ENCODE measurements around the gene TMEM40.
A peak's percentile ranks its signal among the peaks of the same experiment; 100 is the strongest.

The TMEM40 gene
- total RNA-seq, result 0 to 0.18 (median 0) reads per million in 9 experiments

GRCh38 chr3:12759097-12759679, at the start of gene TMEM40:
TSS of gene TMEM40 (minus strand) at chr3:12759259. CDS start at chr3:12749832, 9,427 bp downstream.
- H3K9me3 Mint-ChIP-seq, result no peaks in the 10 kb centered on the region
- DNase-seq (no peak), ATAC-seq (replicated peaks) (no peak)
- peaks cover 0 to 3% of the 10 kb centered on the region in 2 donors for H3K4me1 Mint-ChIP-seq (ENCODE audit: low read depth in 2 of 2)
- H3K36me3 Mint-ChIP-seq (ENCODE audit: insufficient read depth), result no peaks in the 10 kb centered on the region
- no peak within 1 kb of the TSS for H3K27ac Mint-ChIP-seq
- no peak within 1 kb of the TSS for H3K4me3 Mint-ChIP-seq
- peaks cover 43 to 51% of the 10 kb centered on the region in 2 donors for H3K27me3 Mint-ChIP-seq

- Mint-ChIP-seq H3K9me3 (no peaks in the 10 kb centered on the region), H3K4me1 (ENCODE audit: low read depth in 2 of 2) (peaks cover 0 to 9% of the 10 kb centered on the region in 2 donors), H3K27me3 (peaks cover 0 to under 1% of the 10 kb centered on the region in 2 donors), H3K4me3 (peak overlapping the region in 1 of 2 donors; percentile 67), H3K27ac (peak overlapping the region in 1 of 2 donors; percentile 77), H3K36me3 (ENCODE audit: insufficient read depth) (no peaks in the 10 kb centered on the region)
- no peak for DNase-seq
- ATAC-seq (replicated peaks), result no peak
Measured at GRCh38 chr3:12808587-12808986, 49.5 kb upstream of the TMEM40 start.

- DNase-seq (no peak), ATAC-seq (replicated peaks) (no peak)
- no peak overlapping the region for H3K27ac Mint-ChIP-seq
- no peaks in the 10 kb centered on the region for H3K9me3 Mint-ChIP-seq
- H3K4me3 Mint-ChIP-seq, result no peak overlapping the region
- peaks cover 0 to 6% of the 10 kb centered on the region in 2 donors for H3K27me3 Mint-ChIP-seq
- peaks cover 0 to 9% of the 10 kb centered on the region in 2 donors for H3K4me1 Mint-ChIP-seq (ENCODE audit: low read depth in 2 of 2)
- peaks cover 4% of the 10 kb centered on the region for H3K36me3 Mint-ChIP-seq (ENCODE audit: insufficient read depth)
Measured at GRCh38 chr3:12807601-12808359, 48.7 kb upstream of the TMEM40 start.

- Mint-ChIP-seq H3K4me1 (ENCODE audit: low read depth in 2 of 2) (peaks cover 0 to 9% of the 10 kb centered on the region in 2 donors), H3K27me3 (peaks cover 0 to 6% of the 10 kb centered on the region in 2 donors), H3K4me3 (no peak overlapping the region), H3K36me3 (ENCODE audit: insufficient read depth) (peaks cover 4% of the 10 kb centered on the region), H3K27ac (no peak overlapping the region), H3K9me3 (no peaks in the 10 kb centered on the region)
- ATAC-seq (replicated peaks) (no peak), DNase-seq (no peak)
Measured at GRCh38 chr3:12807066-12807465, 48.0 kb upstream of the TMEM40 start.

- peaks cover 4% of the 10 kb centered on the region for H3K36me3 Mint-ChIP-seq (ENCODE audit: insufficient read depth)
- H3K27ac Mint-ChIP-seq, result no peak overlapping the region
- peaks cover 3 to 8% of the 10 kb centered on the region in 2 donors for H3K27me3 Mint-ChIP-seq
- H3K9me3 Mint-ChIP-seq, result no peaks in the 10 kb centered on the region
- DNase-seq, result no peak
- no peak for ATAC-seq (replicated peaks)
- no peaks in the 10 kb centered on the region for H3K4me1 Mint-ChIP-seq (ENCODE audit: low read depth in 2 of 2)
- H3K4me3 Mint-ChIP-seq, result no peak overlapping the region
Measured at GRCh38 chr3:12803371-12803770, 44.3 kb upstream of the TMEM40 start.

GRCh38 chr3:12799525-12800440, 40.7 kb upstream of the TMEM40 start:
- H3K27me3 Mint-ChIP-seq, result peaks cover 19 to 25% of the 10 kb centered on the region in 2 donors
- no peaks in the 10 kb centered on the region for H3K9me3 Mint-ChIP-seq
- H3K36me3 Mint-ChIP-seq (ENCODE audit: insufficient read depth), result peaks cover 6% of the 10 kb centered on the region
- no peak overlapping the region for H3K27ac Mint-ChIP-seq
- no peak overlapping the region for H3K4me3 Mint-ChIP-seq
- DNase-seq (no peak), ATAC-seq (replicated peaks) (no peak)
- H3K4me1 Mint-ChIP-seq (ENCODE audit: low read depth in 2 of 2), result peaks cover 6 to 10% of the 10 kb centered on the region in 2 donors

- Mint-ChIP-seq H3K9me3 (no peaks in the 10 kb centered on the region), H3K27me3 (peaks cover 29% of the 10 kb centered on the region in 2 donors), H3K36me3 (ENCODE audit: insufficient read depth) (peaks cover 6% of the 10 kb centered on the region), H3K4me1 (ENCODE audit: low read depth in 2 of 2) (peaks cover 6 to 10% of the 10 kb centered on the region in 2 donors), H3K4me3 (peak overlapping the region in 1 of 2 donors; percentile 85), H3K27ac (no peak overlapping the region)
- DNase-seq (no peak), ATAC-seq (replicated peaks) (no peak)
Measured at GRCh38 chr3:12798559-12799179, 39.6 kb upstream of the TMEM40 start.

GRCh38 chr3:12797892-12798558, 39.0 kb upstream of the TMEM40 start:
- Mint-ChIP-seq H3K4me1 (ENCODE audit: low read depth in 2 of 2) (peaks cover 6 to 10% of the 10 kb centered on the region in 2 donors), H3K4me3 (peak overlapping the region; percentile 2 to 85), H3K27ac (peak overlapping the region in 1 of 2 donors; percentile 63), H3K27me3 (peaks cover 22 to 29% of the 10 kb centered on the region in 2 donors), H3K9me3 (no peaks in the 10 kb centered on the region), H3K36me3 (ENCODE audit: insufficient read depth) (peaks cover 3% of the 10 kb centered on the region)
- no peak for ATAC-seq (replicated peaks)
- no peak for DNase-seq

GRCh38 chr3:12797124-12797891, 38.2 kb upstream of the TMEM40 start:
- Mint-ChIP-seq H3K4me1 (ENCODE audit: low read depth in 2 of 2) (peaks cover 6 to 10% of the 10 kb centered on the region in 2 donors), H3K27ac (peak overlapping the region in 1 of 2 donors; percentile 63), H3K27me3 (peaks cover 26 to 29% of the 10 kb centered on the region in 2 donors), H3K36me3 (ENCODE audit: insufficient read depth) (peaks cover 3% of the 10 kb centered on the region), H3K9me3 (no peaks in the 10 kb centered on the region), H3K4me3 (peak overlapping the region; percentile 82 to 85)
- ATAC-seq (replicated peaks) (no peak), DNase-seq (no peak)

GRCh38 chr3:12796171-12797123, 37.4 kb upstream of the TMEM40 start, which contains the start of gene CAND2:
TSS of gene CAND2 (plus strand) at chr3:12796680. CDS start at chr3:12796721, 41 bp downstream.
- H3K4me3 Mint-ChIP-seq, result peak within 1 kb of the TSS; percentile 82 to 85
- peak in 2 of 3 experiments; percentile 20 to 31 for DNase-seq
- H3K36me3 Mint-ChIP-seq (ENCODE audit: insufficient read depth), result peaks cover 3% of the 10 kb centered on the region
- ATAC-seq (replicated peaks), result peak; percentile 89
- H3K27me3 Mint-ChIP-seq, result peaks cover 29% of the 10 kb centered on the region in 2 donors
- H3K4me1 Mint-ChIP-seq (ENCODE audit: low read depth in 2 of 2), result peaks cover 6 to 10% of the 10 kb centered on the region in 2 donors
- H3K27ac Mint-ChIP-seq, result peak within 1 kb of the TSS; percentile 63 to 75
- no peaks in the 10 kb centered on the region for H3K9me3 Mint-ChIP-seq

GRCh38 chr3:12793701-12794100, 34.6 kb upstream of the TMEM40 start:
- H3K9me3 Mint-ChIP-seq, result no peaks in the 10 kb centered on the region
- ATAC-seq (replicated peaks), result no peak

More at GRCh38 chr3:12793701-12794100, 34.6 kb upstream of the TMEM40 start:
- Mint-ChIP-seq H3K4me3 (no peak overlapping the region), H3K27me3 (peaks cover 29 to 37% of the 10 kb centered on the region in 2 donors), H3K4me1 (ENCODE audit: low read depth in 2 of 2) (peaks cover 6 to 10% of the 10 kb centered on the region in 2 donors), H3K36me3 (ENCODE audit: insufficient read depth) (peaks cover 3% of the 10 kb centered on the region), H3K27ac (no peak overlapping the region)
- DNase-seq, result no peak

Measured in effector memory CD8-positive, alpha-beta T cell (primary cell).